ENCODE results near the gene ZNF587B. TPM values are rescaled to one million over a fixed set of nuclear protein-coding genes. Genes with fewer than 3 reads are reported as not detected.

ZNF587B gene
- total RNA-seq: 26.7 and 31.7 TPM in 2 replicates

GRCh38 chr19:57830071-57830602 lies at the start of gene ZNF587B:
ZNF587B (plus strand) TSS chr19:57830299; CDS start chr19:57830529, 230 bp downstream.

GRCh38 chr19:57814505-57815246 lies 15.4 kb upstream of the ZNF587B start, which contains the start of gene ZNF552:
ZNF552 (minus strand) TSS chr19:57814913; CDS start chr19:57814743, 170 bp downstream.

GRCh38 chr19:57849666-57850473 lies 19.8 kb downstream of the ZNF587B start, which contains the start of gene ZNF587:
ZNF587 (plus strand) TSS chr19:57849859; CDS start chr19:57850039, 180 bp downstream.

DNA sequence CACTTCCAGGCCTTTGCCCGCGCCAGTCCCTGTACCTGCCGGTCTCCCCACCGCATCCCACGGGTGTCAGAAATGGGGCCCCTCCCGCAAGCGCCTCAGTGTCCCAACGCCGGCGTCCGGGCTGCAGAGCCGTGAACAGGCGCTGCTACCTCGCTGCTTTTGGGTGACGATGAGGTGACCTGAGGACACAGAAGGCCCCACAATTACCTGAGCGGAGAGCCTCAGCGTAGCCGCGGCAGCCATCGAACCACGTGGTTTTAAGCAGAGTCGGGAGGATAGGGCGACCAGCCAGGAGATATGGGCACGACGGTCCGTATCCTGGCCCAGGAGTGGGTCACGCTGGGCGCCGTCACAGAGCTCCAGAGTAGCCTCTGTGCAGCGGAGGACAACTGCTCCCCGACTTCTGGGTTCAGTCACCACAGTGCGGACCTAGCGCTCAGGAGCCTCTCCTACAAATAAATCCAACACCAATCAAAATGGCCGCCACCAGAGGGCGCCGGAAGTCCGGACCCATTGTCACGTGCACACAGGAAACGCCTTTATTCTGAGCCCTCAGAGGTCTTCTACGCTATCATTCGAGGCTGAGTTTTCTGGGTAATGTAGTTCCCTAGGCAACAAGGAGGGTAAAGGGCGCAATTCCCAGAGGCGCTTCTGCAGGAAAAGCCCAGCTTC lies 58.6 kb downstream of the ZNF587B start, which contains the start of gene ZNF814:
Gene ZNF814 (minus strand): TSS at position 478 of the 672 bp plus-strand sequence. CDS start 235 bp downstream, at position 243.

Other genes with a start within 250 kb of the ZNF587B start
- 3.9 and 6.2 TPM in 2 replicates for gene ZIK1, start 246.2 kb upstream of the ZNF587B start, total RNA-seq
- 2.1 and 3.0 TPM in 2 replicates for gene ZNF530, start 230.4 kb upstream of the ZNF587B start, total RNA-seq
- 17.9 and 21.1 TPM in 2 replicates for gene ZNF134, start 216.1 kb upstream of the ZNF587B start, total RNA-seq
- gene ZNF211, start 197.1 kb upstream of the ZNF587B start, total RNA-seq: 11.6 and 11.8 TPM in 2 replicates
- gene ZSCAN4, start 161.4 kb upstream of the ZNF587B start, total RNA-seq: 0.37 TPM in 1 of 2 replicates, not detected in the other
- gene ZNF551, start 148.3 kb upstream of the ZNF587B start, total RNA-seq: 3.6 and 5.3 TPM in 2 replicates
- gene ZNF154, start 121.1 kb upstream of the ZNF587B start, total RNA-seq: 4.2 and 4.9 TPM in 2 replicates
- gene ZNF671, start 102.7 kb upstream of the ZNF587B start, total RNA-seq: 7.4 and 8.6 TPM in 2 replicates
- 10.4 and 12.1 TPM in 2 replicates for gene ZNF776, start 83.5 kb upstream of the ZNF587B start, total RNA-seq
- 17.4 and 21.4 TPM in 2 replicates for gene ZNF586, start 60.6 kb upstream of the ZNF587B start, total RNA-seq
- gene ZNF552, start 15.4 kb upstream of the ZNF587B start, total RNA-seq: 6.1 and 11.9 TPM in 2 replicates
- gene ZNF587, start 19.6 kb downstream of the ZNF587B start, total RNA-seq: 48.7 and 61.1 TPM in 2 replicates
- 4.5 and 7.2 TPM in 2 replicates for gene ZNF814, start 58.7 kb downstream of the ZNF587B start, total RNA-seq
- 23.2 and 23.4 TPM in 2 replicates for gene ZNF417, start 86.3 kb downstream of the ZNF587B start, total RNA-seq
- gene ZNF418, start 105.1 kb downstream of the ZNF587B start, total RNA-seq: 5.9 and 6.4 TPM in 2 replicates
- gene ZNF256, start 117.4 kb downstream of the ZNF587B start, total RNA-seq: 3.3 and 3.6 TPM in 2 replicates
- gene C19orf18, start 144.2 kb downstream of the ZNF587B start, total RNA-seq: not detected in 2 replicates
- 14.3 and 14.9 TPM in 2 replicates for gene ZNF606, start 172.5 kb downstream of the ZNF587B start, total RNA-seq
- gene ZSCAN1, start 203.7 kb downstream of the ZNF587B start, total RNA-seq: not detected in 2 replicates
- 3.9 and 4.3 TPM in 2 replicates for gene ZNF135, start 229.0 kb downstream of the ZNF587B start, total RNA-seq